ENCODE data around the gene RBMS1. TPM values are rescaled to one million over a fixed set of nuclear protein-coding genes. Genes with fewer than 3 reads are reported as not detected.

The RBMS1 gene
- total RNA-seq, 4 donors from 2014 or later: 86.0 to 110 (median 91.5) TPM

GRCh38 chr2:160494201-160494644, 616 bp upstream of the RBMS1 start:
- Histone ChIP-seq H3K9me3 (no peaks in the 10 kb centered on the region), H3K4me3 (peak overlapping the region; percentile 91 to 98), H3K27ac (peak overlapping the region; percentile 97 to 99 (median 98)), H3K4me1 (peaks cover 0 to 44% (median 4%) of the 10 kb centered on the region in 3 donors), H3K27me3 (no peaks in the 10 kb centered on the region), H3K36me3 (no peaks in the 10 kb centered on the region)
- WGBS, 2 donors (ENCODE audit: low coverage in 1 of 2): 0 to 3% methylated on average over 6 to 8 of the region's 8 CpGs
- TF ChIP-seq EP300 (IDR thresholded peaks at IDR 0.05): no peak
- TF ChIP-seq, protein P1, sequence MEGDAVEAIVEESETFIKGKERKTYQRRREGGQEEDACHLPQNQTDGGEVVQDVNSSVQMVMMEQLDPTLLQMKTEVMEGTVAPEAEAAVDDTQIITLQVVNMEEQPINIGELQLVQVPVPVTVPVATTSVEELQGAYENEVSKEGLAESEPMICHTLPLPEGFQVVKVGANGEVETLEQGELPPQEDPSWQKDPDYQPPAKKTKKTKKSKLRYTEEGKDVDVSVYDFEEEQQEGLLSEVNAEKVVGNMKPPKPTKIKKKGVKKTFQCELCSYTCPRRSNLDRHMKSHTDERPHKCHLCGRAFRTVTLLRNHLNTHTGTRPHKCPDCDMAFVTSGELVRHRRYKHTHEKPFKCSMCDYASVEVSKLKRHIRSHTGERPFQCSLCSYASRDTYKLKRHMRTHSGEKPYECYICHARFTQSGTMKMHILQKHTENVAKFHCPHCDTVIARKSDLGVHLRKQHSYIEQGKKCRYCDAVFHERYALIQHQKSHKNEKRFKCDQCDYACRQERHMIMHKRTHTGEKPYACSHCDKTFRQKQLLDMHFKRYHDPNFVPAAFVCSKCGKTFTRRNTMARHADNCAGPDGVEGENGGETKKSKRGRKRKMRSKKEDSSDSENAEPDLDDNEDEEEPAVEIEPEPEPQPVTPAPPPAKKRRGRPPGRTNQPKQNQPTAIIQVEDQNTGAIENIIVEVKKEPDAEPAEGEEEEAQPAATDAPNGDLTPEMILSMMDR (IDR thresholded peaks at IDR 0.05): no peak
- TF ChIP-seq POLR2AphosphoS5 (IDR thresholded peaks at IDR 0.05): no peak
- no peak for TF ChIP-seq POLR2A (IDR thresholded peaks at IDR 0.05)
- no peak for ATAC-seq

GRCh38 chr2:160492401-160493226, 993 bp downstream of the RBMS1 start:
- Histone ChIP-seq H3K27me3 (no peaks in the 10 kb centered on the region), H3K27ac (peak overlapping the region; percentile 97 to 99 (median 98)), H3K4me1 (peaks cover 0 to 58% (median 4%) of the 10 kb centered on the region in 3 donors), H3K9me3 (no peaks in the 10 kb centered on the region), H3K36me3 (no peaks in the 10 kb centered on the region), H3K4me3 (peak overlapping the region; percentile 91 to 98)
- 2 to 3% methylated on average over 7 to 8 of the region's 66 CpGs for WGBS, 2 donors (ENCODE audit: low coverage in 1 of 2)
- TF ChIP-seq POLR2A (IDR thresholded peaks at IDR 0.05) (peak; percentile 49 to 54), EP300 (IDR thresholded peaks at IDR 0.05) (no peak), POLR2AphosphoS5 (IDR thresholded peaks at IDR 0.05) (peak; percentile 54)
- TF ChIP-seq, protein P1 (IDR thresholded peaks at IDR 0.05): peak in 1 of 4 experiments; percentile 28
- peak; percentile 85 for ATAC-seq

DNA sequence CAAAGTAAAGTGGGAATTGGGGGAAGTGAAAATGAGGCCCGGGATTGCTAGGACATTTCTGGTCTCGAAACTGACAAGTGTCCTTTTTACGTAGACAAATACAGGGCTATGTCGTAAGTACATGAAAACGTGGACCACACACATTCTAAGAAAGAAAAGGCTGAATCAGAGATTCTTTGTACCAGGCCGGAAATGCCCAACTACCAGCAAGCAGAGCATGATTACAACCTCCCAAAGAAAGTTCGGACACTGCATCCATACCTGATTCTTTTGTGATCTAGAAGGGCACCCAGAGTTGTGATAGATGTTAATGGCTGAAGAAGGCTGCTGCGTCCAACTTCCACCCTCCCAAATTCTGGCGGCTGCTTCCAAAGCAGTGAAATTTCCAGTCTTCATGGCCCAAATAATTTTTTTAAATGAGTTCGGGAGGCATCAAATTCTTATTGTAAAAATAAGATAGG, 1.7 kb downstream of the RBMS1 start:
- Histone ChIP-seq H3K4me3 (peak overlapping the region; percentile 91 to 98), H3K4me1 (peaks cover 3 to 65% (median 4%) of the 10 kb centered on the region in 3 donors), H3K27me3 (no peaks in the 10 kb centered on the region), H3K36me3 (no peaks in the 10 kb centered on the region), H3K27ac (peak overlapping the region; percentile 97 to 99 (median 98)), H3K9me3 (no peaks in the 10 kb centered on the region)
- TF ChIP-seq, protein P1 (IDR thresholded peaks at IDR 0.05): no peak
- TF ChIP-seq POLR2A (IDR thresholded peaks at IDR 0.05) (no peak), POLR2AphosphoS5 (IDR thresholded peaks at IDR 0.05) (no peak), EP300 (IDR thresholded peaks at IDR 0.05) (no peak)
- 0 to 4% methylated on average over 10 of the region's 10 CpGs for WGBS, 2 donors (ENCODE audit: low coverage in 1 of 2)
- ATAC-seq: peak; percentile 20

DNA sequence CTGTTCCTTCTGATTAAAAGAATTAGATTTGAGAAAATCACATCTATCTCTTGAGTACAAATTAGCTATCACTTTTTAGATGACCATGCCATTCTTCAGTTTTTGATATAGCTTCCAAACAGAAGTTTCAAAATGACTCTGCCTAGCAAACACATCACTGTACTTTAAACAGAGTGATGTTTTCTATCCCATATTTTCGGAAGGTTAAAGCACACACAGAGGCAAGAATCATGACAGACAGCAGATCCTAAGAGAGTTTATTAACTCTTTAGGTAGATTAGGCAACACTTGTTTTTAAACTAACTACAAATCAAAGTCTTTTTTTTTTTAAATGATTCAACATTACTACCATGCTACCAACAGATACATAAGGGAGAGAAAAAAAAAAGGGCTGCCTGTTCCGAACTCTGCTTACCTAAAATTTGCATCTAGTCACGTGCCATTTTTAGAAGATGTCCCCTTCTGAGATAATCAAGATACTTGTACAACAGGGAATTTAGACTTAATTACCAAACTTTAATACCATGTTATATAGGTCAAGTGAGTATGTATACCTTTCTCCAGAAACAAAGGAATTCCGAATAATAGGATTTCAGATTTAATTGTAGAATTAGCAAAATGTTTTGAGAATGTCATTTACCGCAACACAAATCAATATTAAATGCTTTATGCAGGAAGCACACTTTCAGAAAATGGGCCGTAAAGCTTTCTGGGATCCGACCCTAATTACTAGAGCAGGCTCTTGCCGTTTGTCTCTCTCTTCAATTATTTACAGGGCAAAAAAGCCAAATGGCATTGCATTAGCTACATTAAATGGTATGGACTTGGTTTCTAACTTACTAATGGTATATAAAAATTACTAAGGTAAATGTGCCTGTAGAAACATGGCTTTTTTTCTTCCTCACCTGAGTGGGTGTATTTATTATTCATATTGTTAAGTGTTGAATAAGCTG, 2.6 kb downstream of the RBMS1 start:
- WGBS, 2 donors (ENCODE audit: low coverage in 1 of 2): 12 to 36% methylated on average over 8 of the region's 8 CpGs
- no peaks in the 10 kb centered on the region for H3K27me3 ChIP-seq
- H3K27ac ChIP-seq: peak overlapping the region; percentile 97 to 99 (median 98)
- no peaks in the 10 kb centered on the region for H3K9me3 ChIP-seq
- TF ChIP-seq EP300 (IDR thresholded peaks at IDR 0.05) (no peak), POLR2AphosphoS5 (IDR thresholded peaks at IDR 0.05) (no peak), POLR2A (IDR thresholded peaks at IDR 0.05) (no peak)
- TF ChIP-seq, protein P1 (IDR thresholded peaks at IDR 0.05): no peak
- H3K4me1 ChIP-seq: peaks cover 3 to 74% (median 7%) of the 10 kb centered on the region in 3 donors
- H3K4me3 ChIP-seq: peak overlapping the region; percentile 91 to 98
- ATAC-seq: no peak
- H3K36me3 ChIP-seq: no peaks in the 10 kb centered on the region

Measured in gastroesophageal sphincter (tissue), 4 donors.